Measurements from ENCODE around the gene ATP6AP1.

Gene ATP6AP1

DNA sequence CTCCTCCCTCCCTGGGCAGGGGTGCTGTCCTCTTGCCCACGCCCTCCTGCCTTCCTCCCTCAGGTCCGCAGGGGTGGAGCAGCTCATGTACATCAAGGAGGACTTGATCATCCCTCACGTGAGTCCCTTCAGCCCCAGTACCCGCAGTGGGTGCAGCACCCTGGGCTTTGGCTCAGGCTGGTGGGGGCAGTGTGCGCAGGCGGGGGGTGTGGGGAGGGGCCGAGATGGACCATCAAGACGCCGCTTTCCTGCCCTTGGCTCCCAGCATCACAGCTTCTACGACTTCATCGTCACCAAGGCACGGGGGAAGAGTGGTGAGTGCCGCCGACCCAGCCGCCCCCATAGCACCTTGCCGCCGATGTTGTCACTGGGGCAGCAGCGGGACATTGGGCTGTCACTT lies 21.1 kb downstream of the ATP6AP1 start:
- DNase-seq (ENCODE audit: low read depth) = no peak

DNA sequence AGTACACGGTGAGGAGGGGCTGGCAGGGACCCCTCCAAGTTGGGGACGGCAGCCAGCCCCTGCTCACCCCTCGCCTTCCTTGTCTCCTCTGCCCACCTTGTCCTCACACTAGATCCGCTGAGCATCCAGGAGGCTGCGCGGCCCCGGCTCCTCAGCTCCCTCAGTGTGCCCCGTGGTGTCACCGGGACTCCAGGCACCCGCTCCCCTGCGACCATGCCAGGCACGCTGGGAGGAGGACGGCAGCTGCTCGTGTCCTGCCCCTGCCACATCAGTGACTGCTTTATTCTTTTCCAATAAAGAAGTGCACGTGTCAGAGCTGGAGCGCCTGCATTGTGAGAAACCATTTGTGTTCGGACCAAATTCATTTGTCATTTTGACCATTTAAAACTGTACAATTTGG lies 21.8 kb downstream of the ATP6AP1 start:
- no peak for DNase-seq (ENCODE audit: low read depth)

DNA sequence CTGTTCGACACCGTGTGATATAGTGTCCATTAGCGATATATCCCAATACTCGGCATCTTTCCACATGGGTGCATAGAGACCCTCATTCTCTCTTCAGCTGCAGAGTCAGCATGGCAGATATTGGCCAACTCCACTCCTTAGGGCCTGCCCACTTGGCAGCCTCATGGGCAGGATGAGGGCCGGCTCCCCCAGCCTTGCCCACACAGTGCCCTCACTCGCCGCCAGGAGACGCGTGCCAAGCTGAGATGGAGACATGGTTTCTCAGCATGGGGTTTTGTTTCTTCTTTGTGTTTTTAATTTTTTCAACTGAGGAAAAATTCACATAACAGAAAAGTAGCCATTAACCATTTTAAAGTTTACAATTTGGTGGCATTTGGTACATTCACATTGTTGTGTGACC lies 24.3 kb downstream of the ATP6AP1 start:
- DNase-seq (ENCODE audit: low read depth) = no peak

DNA sequence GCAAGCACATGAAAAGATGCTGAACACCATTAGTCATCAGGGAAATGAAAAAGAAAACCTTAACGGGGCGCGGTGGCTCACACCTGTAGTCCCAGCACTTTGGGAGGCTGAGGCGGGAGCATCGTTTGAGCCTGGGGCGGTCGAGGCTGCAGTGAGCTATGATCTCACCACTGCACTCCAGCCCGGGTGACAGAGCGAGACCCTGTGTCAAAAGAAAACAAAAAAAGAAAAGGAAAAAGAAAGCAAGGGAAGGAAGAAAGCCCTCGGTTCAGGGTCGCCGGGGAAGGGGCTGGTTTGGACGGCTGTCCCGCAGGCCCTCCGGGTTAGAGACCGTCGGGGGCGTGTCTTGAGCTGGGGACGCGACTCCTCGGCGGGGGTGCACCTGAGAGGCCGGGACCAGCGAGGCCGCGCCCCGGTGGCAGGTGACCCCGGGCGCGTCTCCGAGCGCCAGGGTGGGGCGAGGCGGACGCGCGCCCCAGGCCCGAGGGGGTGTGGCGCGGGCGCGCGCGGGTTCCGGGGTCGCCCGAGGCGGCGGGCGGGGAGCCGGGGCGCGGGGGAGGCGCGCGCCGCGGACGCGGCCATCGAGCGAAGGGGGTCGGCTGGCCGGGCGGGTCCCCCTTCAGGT lies 29.1 kb downstream of the ATP6AP1 start:
- no peak for DNase-seq (ENCODE audit: low read depth)

GRCh38 chrX:154458116-154458953 lies 29.9 kb downstream of the ATP6AP1 start, which contains the start of gene PLXNA3:
Gene PLXNA3, plus strand, starts transcription at chrX:154458281. Its CDS starts 1,903 bp downstream, at chrX:154460184.
- DNase-seq (ENCODE audit: low read depth) = no peak

GRCh38 chrX:154458954-154459778 lies 30.7 kb downstream of the ATP6AP1 start:
- no peak for DNase-seq (ENCODE audit: low read depth)

- DNase-seq (ENCODE audit: low read depth) = no peak
Measured at GRCh38 chrX:154459832-154460231, 31.4 kb downstream of the ATP6AP1 start.

DNA sequence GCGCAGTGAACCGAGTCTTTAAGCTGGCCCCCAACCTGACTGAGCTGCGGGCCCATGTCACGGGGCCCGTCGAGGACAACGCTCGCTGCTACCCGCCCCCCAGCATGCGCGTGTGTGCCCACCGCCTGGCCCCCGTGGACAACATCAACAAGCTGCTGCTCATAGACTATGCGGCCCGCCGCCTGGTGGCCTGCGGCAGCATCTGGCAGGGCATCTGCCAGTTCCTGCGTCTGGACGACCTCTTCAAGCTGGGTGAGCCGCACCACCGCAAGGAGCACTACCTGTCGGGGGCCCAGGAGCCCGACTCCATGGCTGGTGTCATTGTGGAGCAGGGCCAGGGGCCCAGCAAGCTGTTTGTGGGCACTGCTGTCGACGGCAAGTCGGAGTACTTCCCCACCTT lies 31.8 kb downstream of the ATP6AP1 start:
- no peak for DNase-seq (ENCODE audit: low read depth)

DNA sequence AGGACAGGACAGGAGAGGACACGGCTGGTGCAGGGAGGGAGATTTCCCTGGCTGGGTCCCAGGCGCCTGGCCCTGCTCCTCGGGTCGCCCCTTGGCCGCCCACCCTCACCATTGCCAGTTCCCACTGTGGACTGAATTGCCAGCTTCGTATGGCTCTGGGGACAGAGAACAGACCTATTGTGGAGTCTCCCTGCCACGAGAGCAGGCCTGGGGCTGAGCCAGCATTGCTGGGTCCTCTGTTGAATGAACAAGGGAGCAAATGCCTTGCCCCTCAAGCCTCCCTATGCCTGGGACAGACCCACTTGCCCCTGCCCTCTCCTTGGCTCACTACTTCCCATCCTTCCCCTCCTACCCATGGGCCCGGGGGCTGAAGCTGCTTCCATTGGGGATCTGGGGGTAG lies 33.9 kb downstream of the ATP6AP1 start:
- no peak for DNase-seq (ENCODE audit: low read depth)

DNA sequence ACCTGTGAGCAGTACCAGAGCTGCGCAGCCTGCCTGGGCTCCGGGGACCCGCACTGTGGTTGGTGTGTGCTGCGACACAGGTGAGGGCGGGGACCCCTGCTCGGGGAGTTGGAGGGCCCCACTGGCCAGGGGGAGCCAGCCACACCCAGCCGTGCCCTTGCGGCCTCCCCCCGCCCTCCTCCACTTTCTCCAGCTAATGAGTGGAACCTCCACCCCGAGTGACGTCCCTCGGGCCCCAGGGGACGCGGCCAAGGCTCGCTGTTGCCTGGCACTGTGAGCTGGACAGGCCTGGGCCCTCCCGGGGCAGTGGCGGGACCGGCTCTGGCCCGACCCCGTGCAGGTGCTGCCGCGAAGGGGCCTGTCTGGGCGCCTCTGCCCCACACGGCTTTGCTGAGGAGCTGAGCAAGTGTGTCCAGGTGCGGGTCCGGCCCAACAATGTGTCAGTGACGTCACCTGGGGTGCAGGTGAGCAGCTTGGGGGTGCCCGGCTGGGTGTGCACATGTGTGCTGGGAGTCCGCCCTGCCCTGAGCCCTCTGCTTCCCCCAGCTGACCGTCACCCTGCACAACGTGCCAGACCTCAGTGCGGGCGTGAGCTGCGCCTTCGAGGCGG lies 35.2 kb downstream of the ATP6AP1 start:
- no peak for DNase-seq (ENCODE audit: low read depth)

DNA sequence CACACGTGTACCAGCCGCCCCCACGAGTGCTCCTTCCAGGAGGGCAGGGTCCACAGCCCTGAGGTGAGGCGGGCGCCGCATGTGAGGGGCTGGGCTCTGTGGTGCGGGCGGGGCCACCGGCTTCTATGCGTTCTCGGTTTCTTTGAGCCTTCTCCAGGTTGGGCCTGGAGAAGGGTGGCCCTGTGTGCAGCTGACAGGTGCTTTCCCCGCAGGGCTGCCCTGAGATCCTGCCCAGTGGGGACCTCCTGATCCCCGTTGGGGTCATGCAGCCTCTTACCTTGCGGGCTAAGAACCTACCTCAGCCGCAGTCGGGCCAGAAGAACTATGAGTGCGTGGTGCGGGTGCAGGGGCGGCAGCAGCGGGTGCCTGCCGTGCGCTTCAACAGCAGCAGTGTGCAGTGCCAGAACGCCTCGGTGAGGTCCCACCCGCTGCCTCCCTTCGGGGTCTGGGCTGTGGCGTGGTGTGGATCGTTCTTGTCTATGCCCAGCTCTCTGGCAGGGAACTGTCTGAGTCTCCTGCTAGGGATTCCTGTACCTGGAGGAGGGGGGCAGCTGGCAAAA lies 36.4 kb downstream of the ATP6AP1 start:
- no peak for DNase-seq (ENCODE audit: low read depth)

DNA sequence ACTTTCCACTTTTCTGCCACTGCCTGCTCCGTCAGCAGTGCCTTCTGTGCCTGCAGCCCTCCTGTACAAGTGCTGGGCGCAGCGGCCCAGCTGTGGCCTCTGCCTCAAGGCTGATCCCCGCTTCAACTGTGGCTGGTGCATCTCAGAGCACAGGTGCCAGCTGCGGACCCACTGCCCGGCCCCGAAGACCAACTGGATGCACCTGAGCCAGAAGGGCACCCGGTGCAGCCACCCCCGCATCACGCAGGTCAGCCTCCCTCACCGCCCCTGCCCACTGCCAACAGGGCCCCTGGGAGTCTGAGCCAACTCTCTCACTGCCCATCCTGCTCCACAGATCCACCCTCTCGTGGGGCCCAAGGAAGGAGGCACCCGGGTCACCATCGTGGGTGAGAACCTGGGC lies 37.1 kb downstream of the ATP6AP1 start:
- no peak for DNase-seq (ENCODE audit: low read depth)

DNA sequence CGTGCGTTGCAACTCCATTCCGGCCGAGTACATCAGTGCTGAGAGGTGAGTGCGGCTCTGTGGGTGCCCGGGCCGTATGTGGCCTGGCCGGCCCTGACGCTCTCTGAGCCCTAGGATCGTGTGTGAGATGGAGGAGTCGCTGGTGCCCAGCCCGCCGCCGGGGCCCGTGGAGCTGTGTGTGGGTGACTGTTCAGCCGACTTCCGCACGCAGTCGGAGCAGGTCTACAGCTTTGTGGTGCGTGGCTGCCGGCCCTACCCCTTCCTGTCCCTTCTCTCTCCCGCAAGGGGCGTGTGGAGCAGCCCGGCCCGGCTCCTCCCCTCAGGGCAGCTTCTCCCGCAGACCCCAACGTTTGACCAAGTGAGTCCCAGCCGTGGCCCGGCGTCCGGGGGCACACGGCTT lies 37.6 kb downstream of the ATP6AP1 start:
- DNase-seq (ENCODE audit: low read depth) = no peak

DNA sequence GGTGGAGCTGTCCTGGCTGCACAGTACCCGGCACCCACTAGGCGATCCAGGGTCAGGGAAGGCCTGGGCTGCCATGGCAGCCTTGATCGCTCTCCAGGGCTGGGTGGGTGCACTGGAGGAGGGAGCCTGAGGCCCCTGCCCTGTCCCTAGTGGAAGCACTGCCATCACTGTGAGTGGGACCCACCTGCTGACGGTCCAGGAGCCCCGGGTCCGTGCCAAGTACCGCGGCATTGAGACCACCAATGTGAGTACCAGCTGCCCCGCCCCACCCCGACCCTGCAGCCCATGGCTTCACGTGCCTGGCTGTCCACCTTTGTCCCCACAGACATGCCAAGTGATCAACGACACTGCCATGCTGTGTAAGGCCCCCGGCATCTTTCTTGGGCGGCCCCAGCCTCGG lies 38.4 kb downstream of the ATP6AP1 start:
- DNase-seq (ENCODE audit: low read depth) = no peak

GRCh38 chrX:154467556-154467955 lies 39.1 kb downstream of the ATP6AP1 start:
- no peak for DNase-seq (ENCODE audit: low read depth)

DNA sequence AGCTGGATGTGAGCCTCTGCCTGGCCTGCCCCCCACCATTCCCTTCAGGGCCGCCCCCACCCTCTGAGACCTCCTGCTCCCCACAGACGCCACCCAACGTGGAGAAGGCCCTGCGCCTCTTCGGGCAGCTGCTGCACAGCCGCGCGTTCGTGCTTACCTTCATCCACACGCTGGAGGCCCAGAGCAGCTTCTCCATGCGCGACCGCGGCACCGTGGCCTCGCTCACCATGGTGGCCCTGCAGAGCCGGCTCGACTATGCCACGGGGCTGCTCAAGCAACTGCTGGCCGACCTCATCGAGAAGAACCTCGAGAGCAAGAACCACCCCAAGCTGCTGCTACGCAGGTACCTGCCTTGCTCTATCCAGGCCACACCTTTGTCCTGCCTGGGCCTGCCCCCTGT lies 39.7 kb downstream of the ATP6AP1 start:
- no peak for DNase-seq (ENCODE audit: low read depth)

DNA sequence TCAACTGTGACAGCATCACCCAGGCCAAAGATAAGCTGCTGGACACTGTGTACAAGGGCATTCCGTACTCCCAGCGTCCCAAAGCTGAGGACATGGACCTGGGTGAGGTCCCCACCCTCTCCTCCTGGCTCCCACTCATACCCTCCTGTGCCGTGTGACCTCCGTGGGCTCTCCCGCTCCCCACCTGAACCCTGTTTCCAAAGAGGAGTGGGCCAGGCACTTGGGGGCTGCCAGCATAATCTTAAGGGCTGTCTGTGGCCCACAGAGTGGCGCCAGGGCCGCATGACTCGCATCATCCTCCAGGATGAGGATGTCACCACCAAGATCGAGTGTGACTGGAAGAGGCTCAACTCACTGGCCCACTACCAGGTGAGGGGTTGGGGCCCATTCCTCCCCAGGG lies 40.6 kb downstream of the ATP6AP1 start:
- DNase-seq (ENCODE audit: low read depth) = no peak

- DNase-seq (ENCODE audit: low read depth) = no peak
Measured at GRCh38 chrX:154469880-154470279, 41.4 kb downstream of the ATP6AP1 start.

DNA sequence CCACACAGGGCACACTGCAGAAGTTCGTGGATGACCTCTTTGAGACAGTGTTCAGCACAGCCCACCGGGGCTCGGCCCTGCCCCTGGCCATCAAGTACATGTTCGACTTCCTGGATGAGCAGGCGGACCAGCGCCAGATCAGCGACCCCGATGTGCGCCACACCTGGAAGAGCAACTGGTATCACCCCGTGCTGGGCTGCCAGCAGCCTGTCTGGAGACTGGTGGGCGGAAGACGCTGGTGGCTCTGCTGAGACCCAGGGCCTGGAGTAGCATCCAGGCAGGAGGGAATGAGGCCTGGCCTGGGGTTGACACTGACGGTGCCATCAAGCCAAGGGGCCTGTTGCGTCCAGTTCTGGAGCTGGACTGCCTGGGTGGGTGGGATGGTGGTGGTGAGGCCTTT lies 42.0 kb downstream of the ATP6AP1 start:
- no peak for DNase-seq (ENCODE audit: low read depth)

GRCh38 chrX:154470914-154471568 lies 42.6 kb downstream of the ATP6AP1 start:
- DNase-seq (ENCODE audit: low read depth) = no peak

Data from stimulated activated CD8-positive, alpha-beta memory T cell treated with anti-CD3 and anti-CD28 coated beads, Interleukin-15, amount 100 ng/mL, for 1 hour (primary cell).